Upper lobe of left lung (tissue), 4 donors: ENCODE results near the gene PEMT.

ENCODE experiments used
- POLR2AphosphoS5 ChIP-seq, 2 donors: sonication (generic); formaldehyde crosslinking; IDR thresholded peaks; one replicate each; pipeline ENCODE4 v1.5.1; 2017; ENCODE audit warnings: antibody characterized with exemption in 2 of 2
- TF ChIP-seq, protein P1 (sequence below), 6 experiments: fragments of 450-650 bp in 4 of 6; fragments of 200-600 bp in 2 of 6; sonication (generic) in 2 of 6; IDR thresholded peaks; one replicate each; pipeline ENCODE4 v1.5.1; 2016 to 2019; ENCODE audit warnings: antibody characterized with exemption in 6 of 6

DNA sequence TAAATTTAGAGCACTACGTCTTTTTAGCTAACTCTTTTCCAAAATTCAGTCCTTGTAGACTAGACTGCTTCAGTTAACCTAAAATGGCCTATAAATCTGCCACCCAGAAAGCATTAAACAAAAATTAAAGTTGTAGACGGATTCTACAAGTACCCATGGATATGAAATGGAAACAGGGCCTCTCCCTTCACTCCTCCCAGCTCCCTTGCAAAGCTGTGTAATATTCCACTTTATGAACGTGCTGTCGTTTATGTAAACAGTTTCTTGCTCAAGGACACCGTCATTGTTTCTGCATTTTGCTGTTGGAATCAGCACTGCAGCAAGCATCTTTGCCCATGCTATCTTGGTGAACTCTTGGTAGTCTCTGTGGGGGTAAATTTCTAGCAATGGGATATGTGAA lies 109.6 kb downstream of the PEMT start:
- TF ChIP-seq, protein P1, sequence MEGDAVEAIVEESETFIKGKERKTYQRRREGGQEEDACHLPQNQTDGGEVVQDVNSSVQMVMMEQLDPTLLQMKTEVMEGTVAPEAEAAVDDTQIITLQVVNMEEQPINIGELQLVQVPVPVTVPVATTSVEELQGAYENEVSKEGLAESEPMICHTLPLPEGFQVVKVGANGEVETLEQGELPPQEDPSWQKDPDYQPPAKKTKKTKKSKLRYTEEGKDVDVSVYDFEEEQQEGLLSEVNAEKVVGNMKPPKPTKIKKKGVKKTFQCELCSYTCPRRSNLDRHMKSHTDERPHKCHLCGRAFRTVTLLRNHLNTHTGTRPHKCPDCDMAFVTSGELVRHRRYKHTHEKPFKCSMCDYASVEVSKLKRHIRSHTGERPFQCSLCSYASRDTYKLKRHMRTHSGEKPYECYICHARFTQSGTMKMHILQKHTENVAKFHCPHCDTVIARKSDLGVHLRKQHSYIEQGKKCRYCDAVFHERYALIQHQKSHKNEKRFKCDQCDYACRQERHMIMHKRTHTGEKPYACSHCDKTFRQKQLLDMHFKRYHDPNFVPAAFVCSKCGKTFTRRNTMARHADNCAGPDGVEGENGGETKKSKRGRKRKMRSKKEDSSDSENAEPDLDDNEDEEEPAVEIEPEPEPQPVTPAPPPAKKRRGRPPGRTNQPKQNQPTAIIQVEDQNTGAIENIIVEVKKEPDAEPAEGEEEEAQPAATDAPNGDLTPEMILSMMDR (IDR thresholded peaks at IDR 0.05), result no peak
- TF ChIP-seq POLR2AphosphoS5 (IDR thresholded peaks at IDR 0.05), result no peak
